H9 (cell line): ENCODE results near the gene GRID2. TPM values are rescaled to one million over a fixed set of nuclear protein-coding genes. Genes with fewer than 3 reads are reported as not detected.

Experiments
- DNase-seq: peaks from one replicate; pipeline ENCODE4 v3.0.0-alpha.2; 2017
- H2AFZ ChIP-seq: one replicate; pipeline ENCODE4 v1.6.1; 2013; ENCODE audit warnings: mild to moderate bottlenecking, low read length, control low read depth, moderate library complexity
- H2AK5ac ChIP-seq: 2 replicates; pipeline ENCODE4 v1.6.1; 2013; ENCODE audit warnings: low read length, control low read depth, mixed read lengths; ENCODE audit not compliant: insufficient read length
- H2BK120ac ChIP-seq: one replicate; pipeline ENCODE4 v1.6.1; 2013; ENCODE audit warnings: low read depth, mild to moderate bottlenecking, low read length, control low read depth, inconsistent platforms; ENCODE audit not compliant: poor library complexity, severe bottlenecking
- H2BK12ac ChIP-seq: 2 replicates; pipeline ENCODE4 v1.6.1; 2013; ENCODE audit warnings: low read length, control low read depth, mixed read lengths, low read depth; ENCODE audit not compliant: insufficient read length
- H2BK15ac ChIP-seq: 2 replicates; pipeline ENCODE4 v1.6.1; 2013; ENCODE audit warnings: low read depth, low read length, control low read depth
- H2BK20ac ChIP-seq: one replicate; pipeline ENCODE4 v1.6.1; 2013; ENCODE audit warnings: low read depth, mild to moderate bottlenecking, low read length, control low read depth, inconsistent platforms; ENCODE audit not compliant: poor library complexity, severe bottlenecking
- H2BK5ac ChIP-seq: 2 replicates; pipeline ENCODE4 v1.6.1; 2013; ENCODE audit warnings: low read length, control low read depth, mixed read lengths; ENCODE audit not compliant: insufficient read length
- H3K14ac ChIP-seq: 2 replicates; pipeline ENCODE4 v1.6.1; 2013; ENCODE audit warnings: low read length, control low read depth; ENCODE audit not compliant: insufficient read depth
- H3K18ac ChIP-seq: 2 replicates; pipeline ENCODE4 v1.6.1; 2013; ENCODE audit warnings: low read depth, mild to moderate bottlenecking, mixed read lengths, low read length, control low read depth; ENCODE audit not compliant: insufficient read length
- H3K23ac ChIP-seq: 2 replicates; pipeline ENCODE4 v1.6.1; 2013; ENCODE audit warnings: low read length, control low read depth, mixed read lengths, low read depth; ENCODE audit not compliant: insufficient read length
- H3K23me2 ChIP-seq: 2 replicates; pipeline ENCODE4 v1.6.1; 2013; ENCODE audit warnings: low read depth, mild to moderate bottlenecking, mixed read lengths, low read length, control low read depth; ENCODE audit not compliant: insufficient read length, poor library complexity, severe bottlenecking
- H3K27ac ChIP-seq: 2 replicates; pipeline ENCODE4 v1.5.1; 2013; ENCODE audit warnings: low read length, control low read depth, mixed read lengths, low read depth; ENCODE audit not compliant: insufficient read length
- H3K27me3 ChIP-seq: 2 replicates; pipeline ENCODE4 v1.6.1; 2013; ENCODE audit warnings: low read length, control low read depth, inconsistent platforms; ENCODE audit not compliant: insufficient read depth
- H3K4ac ChIP-seq: 2 replicates; pipeline ENCODE4 v1.6.1; 2013; ENCODE audit warnings: low read depth, mild to moderate bottlenecking, control low read depth, inconsistent platforms, low read length, moderate library complexity
- H3K4me1 ChIP-seq: 2 replicates; pipeline ENCODE4 v1.6.1; 2013; ENCODE audit warnings: low read length, control low read depth, inconsistent platforms; ENCODE audit not compliant: insufficient read depth
- H3K4me2 ChIP-seq: 2 replicates; pipeline ENCODE4 v1.6.1; 2013; ENCODE audit warnings: low read length, control low read depth, mixed read lengths; ENCODE audit not compliant: insufficient read length, insufficient read depth
- H3K56ac ChIP-seq: 2 replicates; pipeline ENCODE4 v1.6.1; 2013; ENCODE audit warnings: low read depth, mild to moderate bottlenecking, mixed read lengths, low read length, control low read depth; ENCODE audit not compliant: insufficient read length
- H3K79me1 ChIP-seq: 2 replicates; pipeline ENCODE4 v1.6.1; 2013; ENCODE audit warnings: low read depth, mild to moderate bottlenecking, moderate library complexity, low read length, control low read depth, inconsistent platforms; ENCODE audit not compliant: insufficient read depth, poor library complexity, severe bottlenecking
- H3K79me2 ChIP-seq: 2 replicates; pipeline ENCODE4 v1.6.1; 2013; ENCODE audit warnings: low read length, control low read depth, inconsistent platforms; ENCODE audit not compliant: insufficient read depth
- H3K9ac ChIP-seq: 2 replicates; pipeline ENCODE4 v1.6.1; 2013; ENCODE audit warnings: low read length, control low read depth, mixed read lengths; ENCODE audit not compliant: insufficient read length; ENCODE audit errors: extremely low read depth
- H3K9me3 ChIP-seq: one replicate; pipeline ENCODE4 v1.6.1; 2013; ENCODE audit warnings: low read depth, low read length, inconsistent platforms; ENCODE audit not compliant: control insufficient read depth
- H3T11ph ChIP-seq: one replicate; pipeline ENCODE4 v1.6.1; 2013; ENCODE audit warnings: mild to moderate bottlenecking, low read length, control low read depth, inconsistent platforms
- H4K20me1 ChIP-seq: one replicate; pipeline ENCODE4 v1.6.1; 2013; ENCODE audit not compliant: control insufficient read depth, insufficient read length, insufficient read depth
- H4K5ac ChIP-seq: 2 replicates; pipeline ENCODE4 v1.6.1; 2013; ENCODE audit warnings: low read depth, mild to moderate bottlenecking, mixed read lengths, low read length, control low read depth; ENCODE audit not compliant: insufficient read length
- H4K8ac ChIP-seq: replicated peaks from 2 replicates; pipeline ENCODE4 v1.6.1; 2013; ENCODE audit warnings: low read length, control low read depth, mixed read lengths, low read depth; ENCODE audit not compliant: insufficient read length
- H4K91ac ChIP-seq: 2 replicates; pipeline ENCODE4 v1.6.1; 2013; ENCODE audit warnings: low read depth, mild to moderate bottlenecking, moderate library complexity, mixed read lengths, low read length, control low read depth; ENCODE audit not compliant: insufficient read length
- H3K27ac Mint-ChIP-seq, 3 experiments: 2 replicates in 2 of 3; 3 replicates in 1 of 3; pipeline ENCODE4 v1.8.0; 2020 to 2021; ENCODE audit warnings: mixed read lengths in 3 of 3, mild to moderate bottlenecking in 1 of 3, moderate library complexity in 1 of 3
- H3K27me3 Mint-ChIP-seq: 2 replicates; pipeline ENCODE4 v1.8.0; 2021; ENCODE audit warnings: low read depth, mild to moderate bottlenecking, moderate library complexity, mixed read lengths
- H3K36me3 Mint-ChIP-seq, 3 experiments: 2 replicates in 2 of 3; 3 replicates in 1 of 3; pipeline ENCODE4 v1.8.0; 2020 to 2021; ENCODE audit warnings: low read depth in 3 of 3, mixed read lengths in 3 of 3; ENCODE audit not compliant: insufficient read depth in 1 of 3
- H3K4me1 Mint-ChIP-seq, 2 experiments: 2 replicates each; pipeline ENCODE4 v1.8.0; 2020; ENCODE audit warnings: mixed read lengths in 2 of 2
- H3K4me3 Mint-ChIP-seq, 2 experiments: 2 replicates in 1 of 2; 3 replicates in 1 of 2; pipeline ENCODE4 v1.8.0; 2020 to 2021; ENCODE audit warnings: mild to moderate bottlenecking in 2 of 2, mixed read lengths in 2 of 2, moderate library complexity in 1 of 2
- H3K9me3 Mint-ChIP-seq, 2 experiments: 2 replicates in 1 of 2; 3 replicates in 1 of 2; pipeline ENCODE4 v1.8.0; 2020; ENCODE audit warnings: mild to moderate bottlenecking in 2 of 2, mixed read lengths in 2 of 2, moderate library complexity in 1 of 2
- total RNA-seq: library from RNA; stranded (reverse); gene quantifications from 2 replicates; pipeline ENCODE4 v1.2.1, GENCODE V29; 2021
- TF ChIP-seq, protein P1 (sequence below): fragments of 200-600 bp; sonication (generic); conservative IDR thresholded peaks from 3 replicates; pipeline ENCODE4 v1.8.0; 2021; ENCODE audit warnings: antibody characterized with exemption, mild to moderate bottlenecking

The GRID2 gene
- total RNA-seq, 1 experiment from 2014 or later, result 21.8 TPM

DNA sequence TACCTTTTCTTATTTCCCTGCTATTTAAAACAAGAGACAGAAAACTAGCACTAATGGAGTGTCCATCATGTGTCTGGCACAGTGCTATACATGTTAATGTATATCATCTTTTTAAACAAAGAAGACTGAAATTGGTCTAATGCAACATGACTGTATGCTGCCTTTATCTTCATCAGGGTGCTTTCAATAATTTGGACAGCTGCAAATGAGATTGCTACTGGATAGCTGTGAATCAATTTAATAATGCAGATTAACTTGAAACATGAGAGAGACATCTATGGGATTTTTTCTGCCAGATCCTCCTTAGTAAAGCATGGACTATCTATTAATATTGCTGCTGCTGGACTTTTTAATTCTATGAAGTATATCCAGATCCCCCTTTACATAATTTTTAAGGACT is 1269.5 kb downstream of the GRID2 start:
- Mint-ChIP-seq H3K9me3 (no peaks in the 10 kb centered on the region), H3K4me3 (no peak overlapping the region), H3K27me3 (no peaks in the 10 kb centered on the region), H3K36me3 (no peaks in the 10 kb centered on the region; a peak in 1 of 7 replicates), H3K4me1 (no peaks in the 10 kb centered on the region), H3K27ac (no peak overlapping the region)
- no peak overlapping the region for H3K27ac ChIP-seq
- H3T11ph ChIP-seq, result no peak overlapping the region
- no peak overlapping the region for H3K4ac ChIP-seq
- no peaks in the 10 kb centered on the region for H3K27me3 ChIP-seq
- no peak overlapping the region for H2BK15ac ChIP-seq
- no peak overlapping the region for H3K14ac ChIP-seq
- H3K56ac ChIP-seq, result no peak overlapping the region
- H3K23me2 ChIP-seq, result no peaks in the 10 kb centered on the region
- no peak for DNase-seq
- no peak overlapping the region for H2AK5ac ChIP-seq
- H3K4me2 ChIP-seq, result no peak overlapping the region
- no peaks in the 10 kb centered on the region for H4K20me1 ChIP-seq
- no peaks in the 10 kb centered on the region for H3K4me1 ChIP-seq
- no peak overlapping the region for H2BK12ac ChIP-seq
- no peak overlapping the region for H4K5ac ChIP-seq
- H3K23ac ChIP-seq, result no peak overlapping the region
- no peak overlapping the region for H2AFZ ChIP-seq
- no peak overlapping the region for H2BK20ac ChIP-seq
- no peaks in the 10 kb centered on the region for H3K79me2 ChIP-seq
- no peak overlapping the region for H3K18ac ChIP-seq
- TF ChIP-seq, protein P1, sequence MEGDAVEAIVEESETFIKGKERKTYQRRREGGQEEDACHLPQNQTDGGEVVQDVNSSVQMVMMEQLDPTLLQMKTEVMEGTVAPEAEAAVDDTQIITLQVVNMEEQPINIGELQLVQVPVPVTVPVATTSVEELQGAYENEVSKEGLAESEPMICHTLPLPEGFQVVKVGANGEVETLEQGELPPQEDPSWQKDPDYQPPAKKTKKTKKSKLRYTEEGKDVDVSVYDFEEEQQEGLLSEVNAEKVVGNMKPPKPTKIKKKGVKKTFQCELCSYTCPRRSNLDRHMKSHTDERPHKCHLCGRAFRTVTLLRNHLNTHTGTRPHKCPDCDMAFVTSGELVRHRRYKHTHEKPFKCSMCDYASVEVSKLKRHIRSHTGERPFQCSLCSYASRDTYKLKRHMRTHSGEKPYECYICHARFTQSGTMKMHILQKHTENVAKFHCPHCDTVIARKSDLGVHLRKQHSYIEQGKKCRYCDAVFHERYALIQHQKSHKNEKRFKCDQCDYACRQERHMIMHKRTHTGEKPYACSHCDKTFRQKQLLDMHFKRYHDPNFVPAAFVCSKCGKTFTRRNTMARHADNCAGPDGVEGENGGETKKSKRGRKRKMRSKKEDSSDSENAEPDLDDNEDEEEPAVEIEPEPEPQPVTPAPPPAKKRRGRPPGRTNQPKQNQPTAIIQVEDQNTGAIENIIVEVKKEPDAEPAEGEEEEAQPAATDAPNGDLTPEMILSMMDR, result no peak
- H4K8ac ChIP-seq, result no peak overlapping the region
- H2BK5ac ChIP-seq, result no peak overlapping the region
- H2BK120ac ChIP-seq, result no peak overlapping the region
- H4K91ac ChIP-seq, result no peak overlapping the region
- no peaks in the 10 kb centered on the region for H3K79me1 ChIP-seq
- no peaks in the 10 kb centered on the region for H3K9me3 ChIP-seq
- no peak overlapping the region for H3K9ac ChIP-seq
